ENCODE measurements around the gene GDE1.

GDE1 gene

GRCh38 chr16:19524616-19525384 is 2.9 kb upstream of the GDE1 start:
- in situ Hi-C loops (cut with MboI; ENCODE audit: low sequenced_read_pairs) = no loop called here

- in situ Hi-C loops (cut with MboI; ENCODE audit: low sequenced_read_pairs) = no loop called here
These were observed 2.4 kb upstream of the GDE1 start for GRCh38 chr16:19524356-19524615.

GRCh38 chr16:19523559-19524355 is 1.9 kb upstream of the GDE1 start, which contains the start of gene CCP110:
TSS of gene CCP110 (plus strand) at chr16:19523942. CDS start at chr16:19527882, 3,940 bp downstream.
- in situ Hi-C loops (cut with MboI; ENCODE audit: low sequenced_read_pairs) = no loop called here

- in situ Hi-C loops (cut with MboI; ENCODE audit: low sequenced_read_pairs) = no loop called here
These were observed 1.3 kb upstream of the GDE1 start for GRCh38 chr16:19523184-19523558.

GRCh38 chr16:19522760-19523159 is 862 bp upstream of the GDE1 start:
- in situ Hi-C loops (cut with MboI; ENCODE audit: low sequenced_read_pairs) = no loop called here

GRCh38 chr16:19522397-19522732 is 467 bp upstream of the GDE1 start:
- in situ Hi-C loops (cut with MboI; ENCODE audit: low sequenced_read_pairs) = no loop called here

- in situ Hi-C loops (cut with MboI; ENCODE audit: low sequenced_read_pairs) = no loop called here
These were observed 1.0 kb downstream of the GDE1 start for GRCh38 chr16:19520861-19521331.

GRCh38 chr16:19518388-19518787 is 3.5 kb downstream of the GDE1 start:
- in situ Hi-C loops (cut with MboI; ENCODE audit: low sequenced_read_pairs) = no loop called here

- in situ Hi-C loops (cut with MboI; ENCODE audit: low sequenced_read_pairs) = no loop called here
These were observed 4.3 kb downstream of the GDE1 start for GRCh38 chr16:19517424-19518089.

- in situ Hi-C loops (cut with MboI; ENCODE audit: low sequenced_read_pairs) = no loop called here
These were observed 6.1 kb downstream of the GDE1 start for GRCh38 chr16:19515757-19516156.

GRCh38 chr16:19513377-19514053 is 8.4 kb downstream of the GDE1 start:
- in situ Hi-C loops (cut with MboI; ENCODE audit: low sequenced_read_pairs) = no loop called here

GRCh38 chr16:19512297-19512696 is 9.6 kb downstream of the GDE1 start:
- in situ Hi-C loops (cut with MboI; ENCODE audit: low sequenced_read_pairs) = no loop called here

- in situ Hi-C loops (cut with MboI; ENCODE audit: low sequenced_read_pairs) = no loop called here
These were observed 14.0 kb downstream of the GDE1 start for GRCh38 chr16:19507867-19508266.

- in situ Hi-C loops (cut with MboI; ENCODE audit: low sequenced_read_pairs) = no loop called here
These were observed 14.9 kb downstream of the GDE1 start for GRCh38 chr16:19506965-19507364.

GRCh38 chr16:19505600-19506303 is 16.1 kb downstream of the GDE1 start:
- in situ Hi-C loops (cut with MboI; ENCODE audit: low sequenced_read_pairs) = no loop called here

- in situ Hi-C loops (cut with MboI; ENCODE audit: low sequenced_read_pairs) = no loop called here
These were observed 18.3 kb downstream of the GDE1 start for GRCh38 chr16:19503461-19504075.

GRCh38 chr16:19502395-19503131 is 19.3 kb downstream of the GDE1 start:
- in situ Hi-C loops (cut with MboI; ENCODE audit: low sequenced_read_pairs) = no loop called here

GRCh38 chr16:19499481-19499880 is 22.4 kb downstream of the GDE1 start:
- in situ Hi-C loops (cut with MboI; ENCODE audit: low sequenced_read_pairs) = no loop called here

GRCh38 chr16:19499006-19499405 is 22.9 kb downstream of the GDE1 start:
- in situ Hi-C loops (cut with MboI; ENCODE audit: low sequenced_read_pairs) = no loop called here

- in situ Hi-C loops (cut with MboI; ENCODE audit: low sequenced_read_pairs) = no loop called here
These were observed 24.7 kb downstream of the GDE1 start for GRCh38 chr16:19497176-19497575.

Measured in hTERT RPE-1 (cell line).